ENCODE results near the gene HSPA1B.
A peak's percentile ranks its signal among the peaks of the same experiment; 100 is the strongest.

GRCh38 chr6:31791324-31792089, 36.0 kb upstream of the HSPA1B start:
- TF ChIP-seq CEBPB (IDR thresholded peaks at IDR 0.05) (no peak), EP300 (IDR thresholded peaks at IDR 0.05; ENCODE audit: borderline replicate concordance) (no peak), REST (IDR thresholded peaks at IDR 0.05; ENCODE audit: low read depth) (no peak), RAD21 (IDR thresholded peaks at IDR 0.05; ENCODE audit: low read depth) (peak; percentile 33; the same call in 1 of the 2 replicates), FOXM1 (IDR thresholded peaks at IDR 0.05; ENCODE audit: borderline replicate concordance, low read depth) (no peak), USF1 (IDR thresholded peaks at IDR 0.05) (no peak), MAX (IDR thresholded peaks at IDR 0.05) (no peak), TAF1 (IDR thresholded peaks at IDR 0.05; ENCODE audit: low read depth) (no peak), YY1 (IDR thresholded peaks at IDR 0.05; ENCODE audit: low read depth) (no peak), CREB1 (IDR thresholded peaks at IDR 0.05; ENCODE audit: low read depth) (no peak)

Measured in Ishikawa (cell line).